ENCODE results near the gene FOXP4. TPM values are rescaled to one million over a fixed set of nuclear protein-coding genes. Genes with fewer than 3 reads are reported as not detected.

Gene FOXP4
- polyA plus RNA-seq, 1 of the 3 experiments (the other 2 are of a cell fraction), result 7.3 TPM

DNA sequence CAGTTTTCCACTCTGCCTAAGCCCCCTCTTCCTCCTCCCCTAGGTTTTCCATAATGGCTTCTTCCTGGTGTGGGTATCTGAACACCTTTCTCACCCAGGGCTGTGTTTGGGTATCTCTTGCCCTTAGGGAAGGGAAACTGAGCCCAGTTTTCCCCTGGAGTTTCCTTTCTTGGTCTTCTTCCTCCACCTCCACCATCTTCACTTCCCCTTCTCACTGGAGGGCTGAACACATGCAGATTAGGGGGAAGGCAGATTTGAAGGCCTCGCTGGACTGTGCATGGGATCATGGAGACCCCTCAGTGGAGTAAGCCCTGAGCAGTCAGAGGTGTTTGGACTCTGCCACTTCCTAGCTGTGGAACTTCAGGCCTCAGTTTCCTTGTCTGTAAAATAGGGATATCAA lies 27.8 kb downstream of the FOXP4 start:
- H3K27ac ChIP-seq (ENCODE audit: low read depth in 2 of 2, low read length in 1 of 2), result no peak overlapping the region
- no peaks in the 10 kb centered on the region for H3K9me2 ChIP-seq
- no peak overlapping the region for H3K9ac ChIP-seq
- no peak overlapping the region for H3K4me2 ChIP-seq
- CTCF ChIA-PET, result interaction anchor here (1.0 kb wide), 1 partner anchor 110 kb away, joined by 3 read pairs; no protein-coding TSS in a partner anchor
- H3F3A ChIP-seq (replicated peaks; ENCODE audit: insufficient read depth), result peaks cover 3% of the 10 kb centered on the region
- POLR2A ChIA-PET, result no interaction called here
- no peak overlapping the region for H3K4me3 ChIP-seq (ENCODE audit: low read depth in 2 of 2, low read length in 1 of 2)
- no peak overlapping the region for H2AFZ ChIP-seq (ENCODE audit: low read depth)
- no peak for DNase-seq
- H4K20me1 ChIP-seq (ENCODE audit: insufficient read depth), result no peaks in the 10 kb centered on the region
- H3K36me3 ChIP-seq (replicated peaks in 1 of 2; ENCODE audit: control insufficient read depth in 1 of 2, insufficient read depth in 2 of 2, low read length in 1 of 2), result no peaks in the 10 kb centered on the region
- 100% methylated on average over 1 of the region's 1 CpG for WGBS (ENCODE audit: low lambda C conversion rate)
- peaks cover 7% of the 10 kb centered on the region for H3K79me2 ChIP-seq (ENCODE audit: insufficient read depth)
- peaks cover 10 to 28% of the 10 kb centered on the region in 2 experiments; a peak in 3 of 4 replicates for H3K4me1 ChIP-seq (ENCODE audit: control insufficient read depth in 1 of 2, insufficient read depth in 2 of 2, low read depth in 1 of 2, low read length in 1 of 2)
- H3K27me3 ChIP-seq (ENCODE audit: insufficient read depth), result no peaks in the 10 kb centered on the region
- TF ChIP-seq, protein P1, sequence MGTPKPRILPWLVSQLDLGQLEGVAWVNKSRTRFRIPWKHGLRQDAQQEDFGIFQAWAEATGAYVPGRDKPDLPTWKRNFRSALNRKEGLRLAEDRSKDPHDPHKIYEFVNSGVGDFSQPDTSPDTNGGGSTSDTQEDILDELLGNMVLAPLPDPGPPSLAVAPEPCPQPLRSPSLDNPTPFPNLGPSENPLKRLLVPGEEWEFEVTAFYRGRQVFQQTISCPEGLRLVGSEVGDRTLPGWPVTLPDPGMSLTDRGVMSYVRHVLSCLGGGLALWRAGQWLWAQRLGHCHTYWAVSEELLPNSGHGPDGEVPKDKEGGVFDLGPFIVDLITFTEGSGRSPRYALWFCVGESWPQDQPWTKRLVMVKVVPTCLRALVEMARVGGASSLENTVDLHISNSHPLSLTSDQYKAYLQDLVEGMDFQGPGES (IDR thresholded peaks at IDR 0.05; ENCODE audit: low read depth, low read length), result no peak
- no peak for TF ChIP-seq USF1 (IDR thresholded peaks at IDR 0.05; ENCODE audit: borderline replicate concordance, low read depth)
- no peaks in the 10 kb centered on the region for H3K9me3 ChIP-seq

GRCh38 chr6:41575598-41575997 lies 29.4 kb downstream of the FOXP4 start:
- ChIA-PET POLR2A (no interaction called here), CTCF (interaction anchor here (1.5 kb wide), 1 partner anchor 207 kb away, joined by 4 read pairs; no protein-coding TSS in a partner anchor)
- no peak overlapping the region for H3K4me2 ChIP-seq
- no peaks in the 10 kb centered on the region for H3K9me2 ChIP-seq
- no peak overlapping the region for H3K4me3 ChIP-seq (ENCODE audit: low read depth in 2 of 2, low read length in 1 of 2)
- H3K9me3 ChIP-seq, result no peaks in the 10 kb centered on the region
- H3K79me2 ChIP-seq (ENCODE audit: insufficient read depth), result peaks cover 7% of the 10 kb centered on the region
- H3K4me1 ChIP-seq (ENCODE audit: control insufficient read depth in 1 of 2, insufficient read depth in 2 of 2, low read depth in 1 of 2, low read length in 1 of 2), result peaks cover 11 to 37% of the 10 kb centered on the region in 2 experiments; a peak in 3 of 4 replicates
- no peaks in the 10 kb centered on the region for H3K27me3 ChIP-seq (ENCODE audit: insufficient read depth)
- DNase-seq, result no peak
- no peak overlapping the region for H3K9ac ChIP-seq
- peaks cover 15% of the 10 kb centered on the region for H3F3A ChIP-seq (replicated peaks; ENCODE audit: insufficient read depth)
- no peak overlapping the region for H3K27ac ChIP-seq (ENCODE audit: low read depth in 2 of 2, low read length in 1 of 2)
- 75% methylated on average over 2 of the region's 2 CpGs for WGBS (ENCODE audit: low lambda C conversion rate)
- no peaks in the 10 kb centered on the region for H4K20me1 ChIP-seq (ENCODE audit: insufficient read depth)
- no peaks in the 10 kb centered on the region for H3K36me3 ChIP-seq (replicated peaks in 1 of 2; ENCODE audit: control insufficient read depth in 1 of 2, insufficient read depth in 2 of 2, low read length in 1 of 2)
- H2AFZ ChIP-seq (ENCODE audit: low read depth), result no peak overlapping the region
- TF ChIP-seq MEF2A (IDR thresholded peaks at IDR 0.05; ENCODE audit: borderline replicate concordance, low read depth), result no peak
- TF ChIP-seq PBX3 (IDR thresholded peaks at IDR 0.05), result no peak

GRCh38 chr6:41576667-41577066 lies 30.5 kb downstream of the FOXP4 start:
- DNase-seq, result no peak
- no peak overlapping the region for H3K4me2 ChIP-seq
- no peak overlapping the region for H3K27ac ChIP-seq (ENCODE audit: low read depth in 2 of 2, low read length in 1 of 2)
- TF ChIP-seq, protein P1 (IDR thresholded peaks at IDR 0.05; ENCODE audit: low read depth, low read length), result no peak
- H3K9me3 ChIP-seq, result no peaks in the 10 kb centered on the region
- ChIA-PET POLR2A (no interaction called here), CTCF (interaction anchor here (1.5 kb wide), 1 partner anchor 208 kb away, joined by 4 read pairs; no protein-coding TSS in a partner anchor)
- H2AFZ ChIP-seq (ENCODE audit: low read depth), result no peak overlapping the region
- no peak overlapping the region for H3K4me3 ChIP-seq (ENCODE audit: low read depth in 2 of 2, low read length in 1 of 2)
- no peaks in the 10 kb centered on the region for H3K36me3 ChIP-seq (replicated peaks in 1 of 2; ENCODE audit: control insufficient read depth in 1 of 2, insufficient read depth in 2 of 2, low read length in 1 of 2)
- peaks cover 26% of the 10 kb centered on the region for H3F3A ChIP-seq (replicated peaks; ENCODE audit: insufficient read depth)
- H3K9ac ChIP-seq, result no peak overlapping the region
- peaks cover 7% of the 10 kb centered on the region for H3K79me2 ChIP-seq (ENCODE audit: insufficient read depth)
- 96% methylated on average over 4 of the region's 4 CpGs for WGBS (ENCODE audit: low lambda C conversion rate)
- no peaks in the 10 kb centered on the region for H3K9me2 ChIP-seq
- H3K4me1 ChIP-seq (ENCODE audit: control insufficient read depth in 1 of 2, insufficient read depth in 2 of 2, low read depth in 1 of 2, low read length in 1 of 2), result peaks cover 21 to 33% of the 10 kb centered on the region in 2 experiments; a peak in 3 of 4 replicates
- no peaks in the 10 kb centered on the region for H3K27me3 ChIP-seq (ENCODE audit: insufficient read depth)
- no peaks in the 10 kb centered on the region for H4K20me1 ChIP-seq (ENCODE audit: insufficient read depth)
